Measurements from ENCODE around the gene NONO. TPM values are rescaled to one million over a fixed set of nuclear protein-coding genes. Genes with fewer than 3 reads are reported as not detected.
"Not testable (repeated sequence)": the region's sequence is repeated elsewhere in the genome, so short reads cannot be mapped to it uniquely, and the experiment has no call there.

Gene NONO
- polyA plus RNA-seq, 1 donor from 2014 or later, result 444 TPM

- H3K36me3 ChIP-seq (ENCODE audit: insufficient read depth, low read length), result not testable (repeated sequence)
Measured at GRCh38 chrX:71300495-71300894, 17.1 kb downstream of the NONO start.

GRCh38 chrX:71301195-71301924 is 17.9 kb downstream of the NONO start, which contains the start of gene ITGB1BP2:
ITGB1BP2 (plus strand) TSS chrX:71301750; CDS start chrX:71301807, 57 bp downstream.
- TF ChIP-seq MXI1 (conservative IDR thresholded peaks at IDR 0.05; ENCODE audit: poor library complexity, severe bottlenecking) (no peak), POLR2AphosphoS5 (IDR thresholded peaks at IDR 0.05) (no peak), RAD21 (conservative IDR thresholded peaks at IDR 0.05) (no peak), EZH2 (IDR thresholded peaks at IDR 0.05; ENCODE audit: borderline replicate concordance, insufficient read depth, low read length, poor library complexity, severe bottlenecking) (no peak), REST (IDR thresholded peaks at IDR 0.05; ENCODE audit: borderline replicate concordance) (no peak), EP300 (conservative IDR thresholded peaks at IDR 0.05; ENCODE audit: poor library complexity, severe bottlenecking) (no peak), TAF1 (IDR thresholded peaks at IDR 0.05; ENCODE audit: low read depth) (no peak), SMC3 (conservative IDR thresholded peaks at IDR 0.05; ENCODE audit: poor library complexity) (no peak), CTCF (IDR thresholded peaks at IDR 0.05; ENCODE audit: poor library complexity, severe bottlenecking) (no peak)
- Histone ChIP-seq H3K4me2 (ENCODE audit: low read length) (no peak within 1 kb of the TSS), H3K27me3 (ENCODE audit: insufficient read depth, low read depth, low read length) (no peaks in the 10 kb centered on the region)

More at GRCh38 chrX:71300495-71300894, 17.1 kb downstream of the NONO start:
- not testable (repeated sequence) for H3K9ac ChIP-seq (ENCODE audit: low read length); H3K27me3 ChIP-seq (ENCODE audit: insufficient read depth, low read depth, low read length); H3K27ac ChIP-seq (ENCODE audit: low read length); H3K9me2 ChIP-seq (ENCODE audit: insufficient read depth, low read length); H4K20me1 ChIP-seq (ENCODE audit: insufficient read depth); H3K4me2 ChIP-seq (ENCODE audit: low read length); H3K4me3 ChIP-seq (ENCODE audit: low read length); H3K9me3 ChIP-seq (ENCODE audit: low read length); H3K79me2 ChIP-seq (replicated peaks; ENCODE audit: insufficient read depth, low read length); H2AFZ ChIP-seq (ENCODE audit: low read depth, low read length); H3F3A ChIP-seq (ENCODE audit: insufficient read depth, low read length, poor library complexity, severe bottlenecking)

More at GRCh38 chrX:71301195-71301924, 17.9 kb downstream of the NONO start, which contains the start of gene ITGB1BP2:
- Histone ChIP-seq H3K9me3 (ENCODE audit: low read length) (no peaks in the 10 kb centered on the region), H3K9me2 (ENCODE audit: insufficient read depth, low read length) (no peaks in the 10 kb centered on the region), H3K79me2 (replicated peaks; ENCODE audit: insufficient read depth, low read length) (no peaks in the 10 kb centered on the region), H3K4me3 (ENCODE audit: low read length) (no peak within 1 kb of the TSS), H3K27ac (ENCODE audit: low read length) (no peak within 1 kb of the TSS), H3K9ac (ENCODE audit: low read length) (no peak within 1 kb of the TSS), H3F3A (ENCODE audit: insufficient read depth, low read length, poor library complexity, severe bottlenecking) (no peaks in the 10 kb centered on the region), H2AFZ (ENCODE audit: low read depth, low read length) (no peak within 1 kb of the TSS), H3K36me3 (ENCODE audit: insufficient read depth, low read length) (no peaks in the 10 kb centered on the region), H4K20me1 (ENCODE audit: insufficient read depth) (no peaks in the 10 kb centered on the region)

Measured in neural cell (in vitro differentiated cells).